ENCODE results near the gene CDC5L. TPM values are rescaled to one million over a fixed set of nuclear protein-coding genes. Genes with fewer than 3 reads are reported as not detected.

The CDC5L gene
- total RNA-seq, 1 experiment from 2014 or later = 24.6 TPM

- DNase-seq (ENCODE audit: low read depth, low spot score) (no peak), ATAC-seq (no peak)
- Histone ChIP-seq H3K4me3 (replicated peaks in 1 of 2; ENCODE audit: low read depth in 1 of 2, low read length in 2 of 2) (no peak overlapping the region), H3K9me2 (ENCODE audit: insufficient read depth) (no peaks in the 10 kb centered on the region), H3K9ac (ENCODE audit: low read length) (no peak overlapping the region), H3K27me3 (ENCODE audit: insufficient read depth, low read length) (peaks cover 10% of the 10 kb centered on the region; the same call in 1 of the 2 replicates), H3K9me3 (ENCODE audit: control insufficient read depth in 1 of 2, insufficient read depth in 1 of 2, low read depth in 1 of 2, low read length in 2 of 2) (no peaks in the 10 kb centered on the region), H2AFZ (ENCODE audit: low read depth, low read length, poor library complexity, severe bottlenecking) (no peak overlapping the region), H3K27ac (ENCODE audit: low read depth, low read length) (no peak overlapping the region), H3K36me3 (ENCODE audit: control insufficient read depth in 1 of 2, insufficient read depth in 2 of 2, low read length in 2 of 2) (no peaks in the 10 kb centered on the region), H4K20me1 (ENCODE audit: insufficient read depth) (no peaks in the 10 kb centered on the region), H3K4me2 (ENCODE audit: low read length) (no peak overlapping the region), H3K4me1 (ENCODE audit: control insufficient read depth in 1 of 2, insufficient read depth in 2 of 2, low read length in 2 of 2) (no peaks in the 10 kb centered on the region), H3K79me2 (ENCODE audit: insufficient read depth, low read length) (no peaks in the 10 kb centered on the region)
- CTCF ChIA-PET = interaction anchor here (1.2 kb wide), 1 partner anchor 74 kb away, joined by 4 read pairs; no protein-coding TSS in a partner anchor
- RAD21 ChIA-PET (ENCODE audit: low non-redundant PET in 1 of 2, low total read pairs in 2 of 2, uncharacterized antibody in 2 of 2, unreplicated experiment in 2 of 2) = no interaction called here
- POLR2A ChIA-PET = no interaction called here
- intact Hi-C loops (cut with micrococcal nuclease) = no loop called here
- no peak for TF ChIP-seq POLR2AphosphoS5 (IDR thresholded peaks at IDR 0.05; ENCODE audit: low read depth, low read length)
- TF ChIP-seq, protein P1, sequence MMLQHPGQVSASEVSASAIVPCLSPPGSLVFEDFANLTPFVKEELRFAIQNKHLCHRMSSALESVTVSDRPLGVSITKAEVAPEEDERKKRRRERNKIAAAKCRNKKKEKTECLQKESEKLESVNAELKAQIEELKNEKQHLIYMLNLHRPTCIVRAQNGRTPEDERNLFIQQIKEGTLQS (IDR thresholded peaks at IDR 0.05) = no peak
- no peak for TF ChIP-seq EGR1 (IDR thresholded peaks at IDR 0.05; ENCODE audit: low read depth)
- no peak for TF ChIP-seq ZNF274 (IDR thresholded peaks at IDR 0.05; ENCODE audit: low read depth, low read length)
- no peak for TF ChIP-seq JUND (IDR thresholded peaks at IDR 0.05)
- TF ChIP-seq FOSL1 (IDR thresholded peaks at IDR 0.05; ENCODE audit: low read depth) = no peak
- TF ChIP-seq, protein P2, sequence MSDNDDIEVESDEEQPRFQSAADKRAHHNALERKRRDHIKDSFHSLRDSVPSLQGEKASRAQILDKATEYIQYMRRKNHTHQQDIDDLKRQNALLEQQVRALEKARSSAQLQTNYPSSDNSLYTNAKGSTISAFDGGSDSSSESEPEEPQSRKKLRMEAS (IDR thresholded peaks at IDR 0.05) = no peak
- TF ChIP-seq EZH2 (IDR thresholded peaks at IDR 0.05) = no peak
- TF ChIP-seq ZFX (IDR thresholded peaks at IDR 0.05) = no peak
- TF ChIP-seq, protein P3, sequence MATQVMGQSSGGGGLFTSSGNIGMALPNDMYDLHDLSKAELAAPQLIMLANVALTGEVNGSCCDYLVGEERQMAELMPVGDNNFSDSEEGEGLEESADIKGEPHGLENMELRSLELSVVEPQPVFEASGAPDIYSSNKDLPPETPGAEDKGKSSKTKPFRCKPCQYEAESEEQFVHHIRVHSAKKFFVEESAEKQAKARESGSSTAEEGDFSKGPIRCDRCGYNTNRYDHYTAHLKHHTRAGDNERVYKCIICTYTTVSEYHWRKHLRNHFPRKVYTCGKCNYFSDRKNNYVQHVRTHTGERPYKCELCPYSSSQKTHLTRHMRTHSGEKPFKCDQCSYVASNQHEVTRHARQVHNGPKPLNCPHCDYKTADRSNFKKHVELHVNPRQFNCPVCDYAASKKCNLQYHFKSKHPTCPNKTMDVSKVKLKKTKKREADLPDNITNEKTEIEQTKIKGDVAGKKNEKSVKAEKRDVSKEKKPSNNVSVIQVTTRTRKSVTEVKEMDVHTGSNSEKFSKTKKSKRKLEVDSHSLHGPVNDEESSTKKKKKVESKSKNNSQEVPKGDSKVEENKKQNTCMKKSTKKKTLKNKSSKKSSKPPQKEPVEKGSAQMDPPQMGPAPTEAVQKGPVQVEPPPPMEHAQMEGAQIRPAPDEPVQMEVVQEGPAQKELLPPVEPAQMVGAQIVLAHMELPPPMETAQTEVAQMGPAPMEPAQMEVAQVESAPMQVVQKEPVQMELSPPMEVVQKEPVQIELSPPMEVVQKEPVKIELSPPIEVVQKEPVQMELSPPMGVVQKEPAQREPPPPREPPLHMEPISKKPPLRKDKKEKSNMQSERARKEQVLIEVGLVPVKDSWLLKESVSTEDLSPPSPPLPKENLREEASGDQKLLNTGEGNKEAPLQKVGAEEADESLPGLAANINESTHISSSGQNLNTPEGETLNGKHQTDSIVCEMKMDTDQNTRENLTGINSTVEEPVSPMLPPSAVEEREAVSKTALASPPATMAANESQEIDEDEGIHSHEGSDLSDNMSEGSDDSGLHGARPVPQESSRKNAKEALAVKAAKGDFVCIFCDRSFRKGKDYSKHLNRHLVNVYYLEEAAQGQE (IDR thresholded peaks at IDR 0.05; ENCODE audit: low read depth) = no peak
- no peak for TF ChIP-seq EZH2phosphoT487 (IDR thresholded peaks at IDR 0.05; ENCODE audit: borderline replicate concordance)
- TF ChIP-seq ELF1 (IDR thresholded peaks at IDR 0.05; ENCODE audit: borderline replicate concordance, low read depth) = no peak
- no peak for TF ChIP-seq CEBPB (IDR thresholded peaks at IDR 0.05; ENCODE audit: low read depth)
- TF ChIP-seq TCF7L2 (IDR thresholded peaks at IDR 0.05; ENCODE audit: borderline replicate concordance, extremely low read depth, insufficient read depth, insufficient read length) = no peak
- no peak for TF ChIP-seq POLR2A (IDR thresholded peaks at IDR 0.05; ENCODE audit: borderline replicate concordance, extremely low read depth, insufficient read depth, insufficient read length)
- TF ChIP-seq, protein P4, sequence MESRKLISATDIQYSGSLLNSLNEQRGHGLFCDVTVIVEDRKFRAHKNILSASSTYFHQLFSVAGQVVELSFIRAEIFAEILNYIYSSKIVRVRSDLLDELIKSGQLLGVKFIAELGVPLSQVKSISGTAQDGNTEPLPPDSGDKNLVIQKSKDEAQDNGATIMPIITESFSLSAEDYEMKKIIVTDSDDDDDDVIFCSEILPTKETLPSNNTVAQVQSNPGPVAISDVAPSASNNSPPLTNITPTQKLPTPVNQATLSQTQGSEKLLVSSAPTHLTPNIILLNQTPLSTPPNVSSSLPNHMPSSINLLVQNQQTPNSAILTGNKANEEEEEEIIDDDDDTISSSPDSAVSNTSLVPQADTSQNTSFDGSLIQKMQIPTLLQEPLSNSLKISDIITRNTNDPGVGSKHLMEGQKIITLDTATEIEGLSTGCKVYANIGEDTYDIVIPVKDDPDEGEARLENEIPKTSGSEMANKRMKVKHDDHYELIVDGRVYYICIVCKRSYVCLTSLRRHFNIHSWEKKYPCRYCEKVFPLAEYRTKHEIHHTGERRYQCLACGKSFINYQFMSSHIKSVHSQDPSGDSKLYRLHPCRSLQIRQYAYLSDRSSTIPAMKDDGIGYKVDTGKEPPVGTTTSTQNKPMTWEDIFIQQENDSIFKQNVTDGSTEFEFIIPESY (IDR thresholded peaks at IDR 0.05; ENCODE audit: extremely low read depth, insufficient replicate concordance, low read length) = no peak
- TF ChIP-seq SIN3A (IDR thresholded peaks at IDR 0.05; ENCODE audit: low read depth) = no peak
- BruUV-seq (replicated peaks) = no TSS peak
These were observed 45.5 kb upstream of the CDC5L start for GRCh38 chr6:44342052-44342451.
